ENCODE data around the gene EZR. TPM values are rescaled to one million over a fixed set of nuclear protein-coding genes. Genes with fewer than 3 reads are reported as not detected.

EZR gene
- total RNA-seq, 1 donor from 2014 or later: 205 TPM

- H3K36me3 Mint-ChIP-seq (ENCODE audit: low read depth): peaks cover 54% of the 10 kb centered on the region
- no peaks in the 10 kb centered on the region for H3K4me1 Mint-ChIP-seq (ENCODE audit: low read depth)
- H3K9me3 Mint-ChIP-seq: no peaks in the 10 kb centered on the region
- no peak for DNase-seq (ENCODE audit: low spot score)
- H3K27me3 Mint-ChIP-seq (ENCODE audit: insufficient read depth): no peaks in the 10 kb centered on the region
- no peak overlapping the region for H3K4me3 Mint-ChIP-seq
- H3K27ac Mint-ChIP-seq: peak overlapping the region; percentile 31
- intact Hi-C loops (cut with micrococcal nuclease): loop anchor here (1.0 kb wide), 1 partner anchor 9 kb away; no protein-coding TSS in a partner anchor
These were observed 56.3 kb downstream of the EZR start for GRCh38 chr6:158762787-158763433.

DNA sequence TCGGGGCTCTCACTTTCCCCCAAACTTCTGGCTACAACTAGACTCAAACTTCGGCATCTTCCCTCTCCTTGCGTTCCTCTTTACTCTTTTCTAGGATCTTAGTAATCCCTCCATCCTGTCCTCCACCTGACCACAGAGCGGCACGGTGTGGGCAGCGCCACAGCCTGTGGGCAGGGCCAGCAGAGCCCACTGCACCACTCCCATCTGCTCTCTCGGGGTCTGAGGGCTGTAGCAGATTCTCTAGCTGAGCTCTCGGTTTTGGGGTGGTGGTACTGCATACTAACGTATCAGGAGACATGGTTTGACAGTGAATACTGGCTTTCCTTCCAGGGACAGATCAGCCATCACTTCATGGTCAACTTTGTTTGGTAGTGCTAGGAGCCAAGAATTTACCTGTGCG lies 57.4 kb downstream of the EZR start:
- no peaks in the 10 kb centered on the region for H3K27me3 Mint-ChIP-seq (ENCODE audit: insufficient read depth)

DNA sequence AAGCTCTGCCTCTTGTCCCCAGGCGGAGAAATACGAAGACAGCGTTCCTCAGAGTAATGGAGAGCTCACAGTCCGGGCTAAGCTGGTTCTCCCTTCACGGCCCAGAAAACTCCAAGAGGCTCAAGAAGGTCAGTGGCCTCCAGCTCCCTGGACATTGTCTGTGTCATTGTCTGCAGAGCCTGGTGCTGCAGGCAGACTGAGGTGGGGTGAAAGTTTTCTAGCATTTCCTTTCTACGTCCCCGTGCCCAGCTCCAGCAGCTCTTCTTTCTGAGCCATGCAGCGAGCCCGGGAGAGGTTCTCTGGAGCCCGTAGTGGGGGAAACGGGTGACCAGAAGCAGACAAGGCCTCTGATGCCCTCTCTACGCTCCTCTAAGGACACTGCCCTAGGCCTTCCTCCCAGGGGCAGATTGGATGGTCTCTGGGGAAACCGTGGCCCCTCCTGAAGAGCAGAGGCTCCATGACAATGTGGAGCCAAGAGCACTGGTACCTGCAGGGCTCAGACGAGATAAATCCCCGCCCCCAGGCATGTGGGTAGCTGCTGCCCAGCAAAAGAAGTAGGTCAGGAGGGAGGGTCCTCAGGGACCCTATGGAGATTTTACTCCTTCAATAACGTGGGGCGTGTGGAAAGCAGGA lies 58.4 kb downstream of the EZR start:
- Mint-ChIP-seq H3K27ac (no peak overlapping the region), H3K4me1 (ENCODE audit: low read depth) (no peaks in the 10 kb centered on the region), H3K27me3 (ENCODE audit: insufficient read depth) (no peaks in the 10 kb centered on the region), H3K36me3 (ENCODE audit: low read depth) (peaks cover 51% of the 10 kb centered on the region), H3K9me3 (no peaks in the 10 kb centered on the region), H3K4me3 (no peak overlapping the region)
- intact Hi-C loops (cut with micrococcal nuclease): no loop called here
- no peak for DNase-seq (ENCODE audit: low spot score)

More for the DNA sequence above, 57.4 kb downstream of the EZR start:
- no peaks in the 10 kb centered on the region for H3K4me1 Mint-ChIP-seq (ENCODE audit: low read depth)
- intact Hi-C loops (cut with micrococcal nuclease): no loop called here
- no peak for DNase-seq (ENCODE audit: low spot score)
- H3K4me3 Mint-ChIP-seq: no peak overlapping the region
- H3K27ac Mint-ChIP-seq: peak overlapping the region; percentile 52
- H3K36me3 Mint-ChIP-seq (ENCODE audit: low read depth): peaks cover 54% of the 10 kb centered on the region
- H3K9me3 Mint-ChIP-seq: no peaks in the 10 kb centered on the region

DNA sequence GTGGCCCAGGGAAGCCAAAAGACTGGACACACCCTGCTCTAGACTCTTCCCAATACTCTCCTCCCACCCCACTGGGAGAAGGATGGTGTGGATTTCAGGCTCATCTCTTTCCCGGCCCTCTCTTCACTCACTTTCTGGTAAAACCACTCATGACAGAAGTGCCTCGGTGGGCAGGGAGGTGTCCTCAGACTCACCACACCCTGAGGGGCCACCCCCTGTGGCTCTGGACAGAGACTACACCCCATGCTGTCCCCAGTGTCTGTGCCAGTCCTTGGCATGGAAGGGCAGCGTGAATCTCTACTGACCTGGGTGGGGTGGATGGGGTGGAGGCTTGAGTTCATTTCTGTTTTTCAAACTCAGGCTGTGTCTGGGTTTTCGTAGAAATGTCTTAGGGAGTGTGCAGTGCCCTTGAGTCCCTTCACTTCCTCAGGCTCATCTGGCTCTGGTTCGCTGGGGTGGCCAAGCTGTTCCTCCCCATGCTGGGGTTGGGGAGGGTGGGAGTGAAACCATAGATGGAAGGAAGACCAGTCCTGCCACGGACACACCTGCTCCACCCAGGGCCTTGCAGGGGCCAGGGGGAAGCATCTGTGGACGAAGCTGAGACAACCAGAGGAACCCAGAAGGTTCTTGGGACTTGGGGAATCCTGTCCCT lies 59.1 kb downstream of the EZR start:
- Mint-ChIP-seq H3K4me3 (no peak overlapping the region), H3K27me3 (ENCODE audit: insufficient read depth) (no peaks in the 10 kb centered on the region), H3K36me3 (ENCODE audit: low read depth) (peaks cover 48% of the 10 kb centered on the region), H3K9me3 (no peaks in the 10 kb centered on the region), H3K27ac (peak overlapping the region; percentile 47), H3K4me1 (ENCODE audit: low read depth) (no peaks in the 10 kb centered on the region)
- intact Hi-C loops (cut with micrococcal nuclease): no loop called here
- no peak for DNase-seq (ENCODE audit: low spot score)

- H3K9me3 Mint-ChIP-seq: no peaks in the 10 kb centered on the region
- H3K27ac Mint-ChIP-seq: peak overlapping the region; percentile 44
- H3K4me3 Mint-ChIP-seq: no peak overlapping the region
- no peaks in the 10 kb centered on the region for H3K27me3 Mint-ChIP-seq (ENCODE audit: insufficient read depth)
- peaks cover 45% of the 10 kb centered on the region for H3K36me3 Mint-ChIP-seq (ENCODE audit: low read depth)
- intact Hi-C loops (cut with micrococcal nuclease): no loop called here
- H3K4me1 Mint-ChIP-seq (ENCODE audit: low read depth): no peaks in the 10 kb centered on the region
- no peak for DNase-seq (ENCODE audit: low spot score)
These were observed 60.2 kb downstream of the EZR start for GRCh38 chr6:158758941-158759479.

DNA sequence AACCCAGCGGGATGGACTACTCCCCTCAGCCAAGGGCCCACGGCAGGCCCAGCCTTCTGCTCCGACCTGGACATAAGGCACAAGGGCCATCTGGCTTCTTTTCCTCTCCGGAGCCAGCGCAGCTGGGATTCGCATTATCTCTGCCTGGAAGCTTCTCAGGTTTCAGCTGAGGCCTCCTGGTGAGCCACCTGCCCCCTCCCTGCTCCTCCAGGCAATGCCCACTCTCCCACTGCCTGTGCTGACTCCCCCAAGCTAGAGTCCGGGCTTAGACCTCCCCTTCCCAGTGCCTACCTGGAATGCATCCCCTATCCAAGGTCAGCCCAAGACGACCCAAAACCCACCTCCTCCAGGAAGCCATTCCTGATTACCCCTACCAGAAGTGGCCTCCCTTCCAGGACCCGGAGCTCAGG lies 60.7 kb downstream of the EZR start:
- intact Hi-C loops (cut with micrococcal nuclease): no loop called here
- H3K27me3 Mint-ChIP-seq (ENCODE audit: insufficient read depth): no peaks in the 10 kb centered on the region
- no peaks in the 10 kb centered on the region for H3K9me3 Mint-ChIP-seq
- H3K4me3 Mint-ChIP-seq: no peak overlapping the region
- H3K4me1 Mint-ChIP-seq (ENCODE audit: low read depth): no peaks in the 10 kb centered on the region
- DNase-seq (ENCODE audit: low spot score): no peak
- H3K27ac Mint-ChIP-seq: no peak overlapping the region
- peaks cover 41% of the 10 kb centered on the region for H3K36me3 Mint-ChIP-seq (ENCODE audit: low read depth)

GRCh38 chr6:158757753-158758090 lies 61.4 kb downstream of the EZR start:
- Mint-ChIP-seq H3K4me1 (ENCODE audit: low read depth) (no peaks in the 10 kb centered on the region), H3K4me3 (no peak overlapping the region), H3K27me3 (ENCODE audit: insufficient read depth) (no peaks in the 10 kb centered on the region), H3K27ac (peak overlapping the region; percentile 73), H3K36me3 (ENCODE audit: low read depth) (peaks cover 38% of the 10 kb centered on the region), H3K9me3 (no peaks in the 10 kb centered on the region)
- no peak for DNase-seq (ENCODE audit: low spot score)
- intact Hi-C loops (cut with micrococcal nuclease): no loop called here

DNA sequence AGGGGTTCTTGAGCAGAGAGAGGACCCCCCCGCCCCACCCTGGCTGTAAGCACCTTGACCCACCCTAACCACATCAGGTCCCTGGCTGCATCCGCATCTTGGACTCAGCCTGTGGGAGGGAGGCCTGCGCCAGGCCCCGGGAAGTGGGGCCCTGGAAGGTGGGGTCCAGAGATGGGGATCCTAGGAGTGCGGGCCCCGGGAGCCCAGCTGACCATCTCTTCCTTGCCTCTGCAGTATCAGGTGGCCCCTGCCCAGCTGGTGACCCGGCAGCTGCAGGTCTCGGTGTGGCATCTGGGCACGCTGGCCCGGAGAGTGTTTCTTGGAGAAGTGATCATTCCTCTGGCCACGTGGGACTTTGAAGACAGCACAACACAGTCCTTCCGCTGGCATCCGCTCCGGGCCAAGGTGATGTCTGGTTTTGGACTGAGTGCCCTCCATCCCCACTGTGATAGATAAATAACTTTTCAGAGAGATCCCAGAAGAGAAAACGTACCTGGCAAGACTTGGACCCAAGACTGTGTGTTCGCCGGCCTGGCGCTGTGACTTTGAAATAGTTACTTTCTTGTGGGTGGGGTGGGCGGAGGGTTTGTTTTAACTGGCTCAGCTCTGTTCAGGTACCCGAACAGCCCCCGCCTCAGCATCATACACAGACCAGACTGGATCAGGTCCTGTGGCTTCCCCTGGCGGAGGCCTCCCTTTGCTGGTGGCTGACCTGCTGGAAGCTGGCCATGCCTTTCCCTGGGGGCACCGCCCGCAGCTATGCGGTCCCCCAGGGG lies 62.0 kb downstream of the EZR start:
- Mint-ChIP-seq H3K27ac (peak overlapping the region; percentile 73), H3K4me1 (ENCODE audit: low read depth) (no peaks in the 10 kb centered on the region), H3K27me3 (ENCODE audit: insufficient read depth) (no peaks in the 10 kb centered on the region), H3K9me3 (no peaks in the 10 kb centered on the region), H3K36me3 (ENCODE audit: low read depth) (peaks cover 32% of the 10 kb centered on the region), H3K4me3 (no peak overlapping the region)
- no peak for DNase-seq (ENCODE audit: low spot score)
- intact Hi-C loops (cut with micrococcal nuclease): no loop called here

DNA sequence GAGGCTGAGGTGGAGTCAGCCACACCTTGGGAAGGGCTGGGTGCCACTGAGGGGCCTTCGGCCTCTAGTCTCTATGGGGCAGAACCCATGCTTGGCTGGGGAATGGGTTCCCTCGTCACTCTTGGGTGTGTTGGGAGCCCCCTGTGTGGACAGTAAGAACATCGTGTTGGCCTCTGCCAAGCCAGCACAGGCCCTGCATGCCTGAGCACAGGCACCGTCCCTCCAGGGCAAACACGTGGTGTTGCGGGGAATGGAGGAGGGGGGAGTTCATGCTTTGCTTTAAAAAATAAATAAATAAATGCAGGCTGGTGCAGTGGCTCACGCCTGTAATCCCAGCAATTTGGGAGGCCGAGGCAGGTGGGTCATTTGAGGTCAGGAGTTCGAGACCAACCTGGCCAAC lies 63.0 kb downstream of the EZR start:
- peaks cover 29% of the 10 kb centered on the region for H3K36me3 Mint-ChIP-seq (ENCODE audit: low read depth)
- no peaks in the 10 kb centered on the region for H3K9me3 Mint-ChIP-seq
- no peaks in the 10 kb centered on the region for H3K27me3 Mint-ChIP-seq (ENCODE audit: insufficient read depth)
- H3K4me1 Mint-ChIP-seq (ENCODE audit: low read depth): no peaks in the 10 kb centered on the region
- no peak for DNase-seq (ENCODE audit: low spot score)
- intact Hi-C loops (cut with micrococcal nuclease): no loop called here
- H3K27ac Mint-ChIP-seq: no peak overlapping the region
- H3K4me3 Mint-ChIP-seq: no peak overlapping the region

- intact Hi-C loops (cut with micrococcal nuclease): no loop called here
- H3K4me3 Mint-ChIP-seq: no peak overlapping the region
- H3K36me3 Mint-ChIP-seq (ENCODE audit: low read depth): peaks cover 30% of the 10 kb centered on the region
- no peak overlapping the region for H3K27ac Mint-ChIP-seq
- no peak for DNase-seq (ENCODE audit: low spot score)
- H3K27me3 Mint-ChIP-seq (ENCODE audit: insufficient read depth): no peaks in the 10 kb centered on the region
- no peaks in the 10 kb centered on the region for H3K9me3 Mint-ChIP-seq
- H3K4me1 Mint-ChIP-seq (ENCODE audit: low read depth): no peaks in the 10 kb centered on the region
These were observed 63.5 kb downstream of the EZR start for GRCh38 chr6:158755636-158756035.

- no peak overlapping the region for H3K27ac Mint-ChIP-seq
- no peaks in the 10 kb centered on the region for H3K27me3 Mint-ChIP-seq (ENCODE audit: insufficient read depth)
- H3K4me1 Mint-ChIP-seq (ENCODE audit: low read depth): no peaks in the 10 kb centered on the region
- no peaks in the 10 kb centered on the region for H3K9me3 Mint-ChIP-seq
- DNase-seq (ENCODE audit: low spot score): no peak
- H3K4me3 Mint-ChIP-seq: no peak overlapping the region
- H3K36me3 Mint-ChIP-seq (ENCODE audit: low read depth): peaks cover 34% of the 10 kb centered on the region
- intact Hi-C loops (cut with micrococcal nuclease): no loop called here
These were observed 64.4 kb downstream of the EZR start for GRCh38 chr6:158754738-158755137.

DNA sequence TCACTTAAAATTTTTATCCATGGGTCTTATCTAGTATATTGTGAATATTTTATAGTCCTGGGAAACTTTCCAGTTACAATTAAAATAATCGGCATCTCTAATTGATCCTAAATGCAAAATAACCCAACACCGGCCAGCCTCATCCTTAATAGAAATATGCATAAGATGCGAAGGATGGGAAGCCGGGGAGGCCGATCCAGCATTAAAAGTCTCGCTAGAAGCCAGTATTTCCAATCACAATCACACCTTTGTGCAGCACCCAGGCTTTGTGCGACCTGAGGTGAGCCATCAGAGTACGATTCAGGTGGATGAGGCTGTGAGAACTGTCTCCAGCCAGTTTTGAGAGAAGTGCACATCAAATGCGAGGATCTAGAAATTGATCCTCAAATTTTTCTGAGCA lies 65.4 kb downstream of the EZR start:
- no peaks in the 10 kb centered on the region for H3K9me3 Mint-ChIP-seq
- intact Hi-C loops (cut with micrococcal nuclease): no loop called here
- no peaks in the 10 kb centered on the region for H3K27me3 Mint-ChIP-seq (ENCODE audit: insufficient read depth)
- peaks cover 34% of the 10 kb centered on the region for H3K36me3 Mint-ChIP-seq (ENCODE audit: low read depth)
- H3K4me3 Mint-ChIP-seq: no peak overlapping the region
- no peaks in the 10 kb centered on the region for H3K4me1 Mint-ChIP-seq (ENCODE audit: low read depth)
- H3K27ac Mint-ChIP-seq: no peak overlapping the region
- no peak for DNase-seq (ENCODE audit: low spot score)

DNA sequence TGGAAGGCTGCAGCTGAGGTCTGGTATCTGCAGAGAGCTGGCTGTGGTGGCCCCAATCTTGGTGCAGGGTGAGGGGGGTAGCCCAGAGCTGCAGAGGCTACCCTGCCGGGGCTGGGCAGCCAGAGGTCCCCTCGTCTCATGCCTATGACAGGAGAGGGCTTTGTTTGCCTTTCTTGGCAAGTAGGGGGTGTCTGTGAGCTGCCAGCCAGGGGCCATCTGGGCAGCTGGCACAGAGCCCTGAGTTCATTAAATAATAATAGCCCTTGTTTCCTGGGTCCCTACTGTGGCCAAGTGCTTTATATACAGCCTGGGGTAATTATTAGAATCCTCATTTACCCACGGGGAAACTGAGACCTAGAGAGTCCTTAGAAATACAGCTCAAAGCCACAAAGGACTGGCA lies 66.6 kb downstream of the EZR start:
- no peaks in the 10 kb centered on the region for H3K9me3 Mint-ChIP-seq
- H3K36me3 Mint-ChIP-seq (ENCODE audit: low read depth): peaks cover 40% of the 10 kb centered on the region
- intact Hi-C loops (cut with micrococcal nuclease): no loop called here
- no peak for DNase-seq (ENCODE audit: low spot score)
- no peaks in the 10 kb centered on the region for H3K4me1 Mint-ChIP-seq (ENCODE audit: low read depth)
- no peak overlapping the region for H3K4me3 Mint-ChIP-seq
- H3K27me3 Mint-ChIP-seq (ENCODE audit: insufficient read depth): no peaks in the 10 kb centered on the region
- H3K27ac Mint-ChIP-seq: no peak overlapping the region
